H1 (cell line): ENCODE measurements around the gene TNN. TPM values are rescaled to one million over a fixed set of nuclear protein-coding genes. Genes with fewer than 3 reads are reported as not detected.

Experiments used
- BACH1 ChIP-seq: IDR thresholded peaks from 2 replicates; pipeline ENCODE4 v1.6.1; 2012; ENCODE audit warnings: low read length, improper control_type of control experiment
- EP300 ChIP-seq, 2 experiments: IDR thresholded peaks; 1 replicate in 1 of 2; 2 replicates in 1 of 2; pipeline ENCODE4 v1.6.1; 2011 to 2012; ENCODE audit warnings: low read depth in 2 of 2, low read length in 2 of 2, mild to moderate bottlenecking in 2 of 2, borderline replicate concordance in 1 of 2, inconsistent platforms in 1 of 2, moderate library complexity in 1 of 2
- HDAC2 ChIP-seq, 2 experiments: fragments of 300-600 bp in 1 of 2; sonication (generic) in 1 of 2; IDR thresholded peaks; 2 replicates each; pipeline ENCODE4 v1.6.1; 2011 to 2012; ENCODE audit warnings: low read depth in 2 of 2, low read length in 2 of 2, mild to moderate bottlenecking in 2 of 2, moderate library complexity in 2 of 2, borderline replicate concordance in 1 of 2, inconsistent platforms in 1 of 2
- JUND ChIP-seq: IDR thresholded peaks from 2 replicates; pipeline ENCODE4 v1.6.1; 2011; ENCODE audit warnings: mild to moderate bottlenecking, improper control_type of control experiment, low read length
- RFX5 ChIP-seq: IDR thresholded peaks from 2 replicates; pipeline ENCODE4 v1.6.1; 2011; ENCODE audit warnings: low read depth, low read length, improper control_type of control experiment, borderline replicate concordance
- RXRA ChIP-seq: IDR thresholded peaks from 2 replicates; pipeline ENCODE4 v1.6.1; 2011; ENCODE audit warnings: low read depth, mild to moderate bottlenecking, low read length, moderate library complexity; ENCODE audit not compliant: insufficient read depth
- TCF12 ChIP-seq: IDR thresholded peaks from 2 replicates; pipeline ENCODE4 v1.6.1; 2011; ENCODE audit warnings: low read depth, mild to moderate bottlenecking, low read length
- polyA plus RNA-seq, 7 experiments: library from polyadenylated mRNA; depleted of rRNA in 3 of 7; stranded (reverse) in 5 of 7; unstranded in 2 of 7; fragments of >200 nt in 5 of 7; fragments of 200-250 nt in 2 of 7; gene quantifications; 1 replicate in 5 of 7; 2 replicates in 1 of 7; 4 replicates in 1 of 7; pipeline versions ENCODE4 v1.2.1 to v1.2.3, GENCODE V29; 2011 to 2013; ENCODE audit warnings: missing spikeins in 2 of 7, mixed read lengths in 2 of 7
- total RNA-seq: library from RNA; stranded (reverse); fragmentation: NEBNext Ultra II Directional; extraction: Animal tissue kit (Norgen Biotek cat#: 25700); gene quantifications from 2 replicates; pipeline ENCODE4 v1.2.1, GENCODE V29; 2021
- TF ChIP-seq, protein P1 (sequence below): IDR thresholded peaks from 2 replicates; pipeline ENCODE4 v1.6.1; 2012; ENCODE audit warnings: low read length, inconsistent platforms
- TF ChIP-seq, protein P2 (sequence below): IDR thresholded peaks from 2 replicates; pipeline ENCODE4 v1.6.1; 2012; ENCODE audit warnings: inconsistent platforms
- TF ChIP-seq, protein P3 (sequence below): IDR thresholded peaks from 2 replicates; pipeline ENCODE4 v1.6.1; 2011; ENCODE audit warnings: low read length, improper control_type of control experiment

The TNN gene
- total and polyA plus RNA-seq, 2 of the 8 experiments (the other 6 are each of a cell fraction or from before 2014, with no cell fraction given), result 0.21 to 0.30 TPM

DNA sequence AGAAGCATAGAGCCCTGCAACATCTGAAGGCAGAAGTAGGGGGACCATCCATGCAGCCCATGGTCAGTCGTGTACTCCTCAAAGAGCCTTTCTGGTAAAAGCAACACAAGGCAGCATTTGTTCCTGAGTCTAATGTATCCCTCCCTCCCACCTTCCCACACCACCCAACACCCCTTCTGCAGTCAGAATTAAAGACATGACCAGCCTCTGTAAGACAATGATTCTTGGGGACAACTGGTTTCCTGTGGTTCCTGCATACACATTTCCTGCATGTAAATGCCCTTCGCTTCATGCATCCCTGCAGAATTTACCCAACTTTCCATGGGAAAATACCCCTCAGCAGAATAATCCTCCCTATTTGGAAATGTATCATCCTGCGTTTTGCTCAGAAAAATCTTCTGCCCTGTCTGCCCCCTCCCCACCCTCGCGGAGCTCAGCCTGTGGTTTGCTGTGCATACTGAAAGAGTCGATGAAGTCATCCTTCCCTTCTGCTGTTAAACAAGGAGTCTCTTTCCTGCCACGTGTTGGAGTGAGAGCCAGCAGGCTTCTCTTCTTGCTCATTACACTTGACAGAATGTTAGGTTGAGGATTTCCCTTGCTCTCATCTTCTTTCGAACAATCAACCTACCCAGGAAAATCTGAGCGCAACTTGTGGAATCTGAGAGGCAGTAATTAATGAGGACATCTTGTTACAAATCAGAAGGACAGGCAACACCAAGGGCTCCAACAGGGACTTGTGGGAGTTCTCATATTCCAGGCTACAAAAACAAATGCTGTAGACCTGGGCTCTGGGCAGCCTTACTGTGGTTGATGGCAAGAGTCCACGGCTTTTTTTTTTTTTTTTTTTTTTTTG lies 4.7 kb downstream of the TNN start (continued):
- TF ChIP-seq, protein P1, sequence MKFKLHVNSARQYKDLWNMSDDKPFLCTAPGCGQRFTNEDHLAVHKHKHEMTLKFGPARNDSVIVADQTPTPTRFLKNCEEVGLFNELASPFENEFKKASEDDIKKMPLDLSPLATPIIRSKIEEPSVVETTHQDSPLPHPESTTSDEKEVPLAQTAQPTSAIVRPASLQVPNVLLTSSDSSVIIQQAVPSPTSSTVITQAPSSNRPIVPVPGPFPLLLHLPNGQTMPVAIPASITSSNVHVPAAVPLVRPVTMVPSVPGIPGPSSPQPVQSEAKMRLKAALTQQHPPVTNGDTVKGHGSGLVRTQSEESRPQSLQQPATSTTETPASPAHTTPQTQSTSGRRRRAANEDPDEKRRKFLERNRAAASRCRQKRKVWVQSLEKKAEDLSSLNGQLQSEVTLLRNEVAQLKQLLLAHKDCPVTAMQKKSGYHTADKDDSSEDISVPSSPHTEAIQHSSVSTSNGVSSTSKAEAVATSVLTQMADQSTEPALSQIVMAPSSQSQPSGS, result peak; percentile 77; the same call in 1 of the 2 replicates
- no peak for TF ChIP-seq BACH1
- TF ChIP-seq TCF12, result no peak
- TF ChIP-seq RXRA, result no peak
- no peak for TF ChIP-seq RFX5
- TF ChIP-seq EP300 (IDR thresholded peaks at IDR 0.05; ENCODE audit: borderline replicate concordance in 1 of 2, low read depth in 2 of 2, low read length in 2 of 2), result no peak
- TF ChIP-seq, protein P2, sequence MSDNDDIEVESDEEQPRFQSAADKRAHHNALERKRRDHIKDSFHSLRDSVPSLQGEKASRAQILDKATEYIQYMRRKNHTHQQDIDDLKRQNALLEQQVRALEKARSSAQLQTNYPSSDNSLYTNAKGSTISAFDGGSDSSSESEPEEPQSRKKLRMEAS, result peak; percentile 99
- peak in 1 of 2 experiments; percentile 57; a peak in 1 of 4 replicates for TF ChIP-seq HDAC2 (IDR thresholded peaks at IDR 0.05; ENCODE audit: borderline replicate concordance in 1 of 2, low read depth in 2 of 2, low read length in 2 of 2)
- peak; percentile 54; the same call in 1 of the 2 replicates for TF ChIP-seq JUND
- TF ChIP-seq, protein P3, sequence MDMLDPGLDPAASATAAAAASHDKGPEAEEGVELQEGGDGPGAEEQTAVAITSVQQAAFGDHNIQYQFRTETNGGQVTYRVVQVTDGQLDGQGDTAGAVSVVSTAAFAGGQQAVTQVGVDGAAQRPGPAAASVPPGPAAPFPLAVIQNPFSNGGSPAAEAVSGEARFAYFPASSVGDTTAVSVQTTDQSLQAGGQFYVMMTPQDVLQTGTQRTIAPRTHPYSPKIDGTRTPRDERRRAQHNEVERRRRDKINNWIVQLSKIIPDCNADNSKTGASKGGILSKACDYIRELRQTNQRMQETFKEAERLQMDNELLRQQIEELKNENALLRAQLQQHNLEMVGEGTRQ, result no peak
